ENCODE results near the gene SLC6A12.
"Not testable (repeated sequence)": the region's sequence is repeated elsewhere in the genome, so short reads cannot be mapped to it uniquely, and the experiment has no call there.

The SLC6A12 gene

GRCh38 chr12:217029-217428 is 3.1 kb upstream of the SLC6A12 start:
- DNase-seq (ENCODE audit: low spot score) = not testable (repeated sequence)

- DNase-seq (ENCODE audit: low spot score) = no peak
Measured at GRCh38 chr12:215116-215515, 1.2 kb upstream of the SLC6A12 start.

- DNase-seq (ENCODE audit: low spot score) = no peak
Measured at GRCh38 chr12:213527-213932, 427 bp downstream of the SLC6A12 start.

- DNase-seq (ENCODE audit: low spot score) = no peak
Measured at GRCh38 chr12:212715-213526, 1.0 kb downstream of the SLC6A12 start.

- DNase-seq (ENCODE audit: low spot score) = no peak
Measured at GRCh38 chr12:212415-212714, 1.6 kb downstream of the SLC6A12 start.

- no peak for DNase-seq (ENCODE audit: low spot score)
Measured at GRCh38 chr12:211639-212414, 2.1 kb downstream of the SLC6A12 start.

- no peak for DNase-seq (ENCODE audit: low spot score)
Measured at GRCh38 chr12:211142-211465, 2.9 kb downstream of the SLC6A12 start.

GRCh38 chr12:210277-211141 is 3.4 kb downstream of the SLC6A12 start:
- DNase-seq (ENCODE audit: low spot score) = no peak

- DNase-seq (ENCODE audit: low spot score) = no peak
Measured at GRCh38 chr12:209851-210250, 4.1 kb downstream of the SLC6A12 start.

- DNase-seq (ENCODE audit: low spot score) = no peak
Measured at GRCh38 chr12:209246-209645, 4.7 kb downstream of the SLC6A12 start.

- DNase-seq (ENCODE audit: low spot score) = no peak
Measured at GRCh38 chr12:208813-209212, 5.1 kb downstream of the SLC6A12 start.

GRCh38 chr12:207804-208203 is 6.2 kb downstream of the SLC6A12 start:
- no peak for DNase-seq (ENCODE audit: low spot score)

- DNase-seq (ENCODE audit: low spot score) = no peak
Measured at GRCh38 chr12:206746-207440, 7.1 kb downstream of the SLC6A12 start.

- DNase-seq (ENCODE audit: low spot score) = no peak
Measured at GRCh38 chr12:205026-205425, 8.9 kb downstream of the SLC6A12 start.

- DNase-seq (ENCODE audit: low spot score) = no peak
Measured at GRCh38 chr12:204261-204678, 9.7 kb downstream of the SLC6A12 start.

GRCh38 chr12:203462-204260 is 10.3 kb downstream of the SLC6A12 start:
- no peak for DNase-seq (ENCODE audit: low spot score)

- DNase-seq (ENCODE audit: low spot score) = no peak
Measured at GRCh38 chr12:203074-203461, 10.9 kb downstream of the SLC6A12 start.

GRCh38 chr12:202081-202731 is 11.8 kb downstream of the SLC6A12 start:
- DNase-seq (ENCODE audit: low spot score) = no peak

- no peak for DNase-seq (ENCODE audit: low spot score)
Measured at GRCh38 chr12:201361-201760, 12.6 kb downstream of the SLC6A12 start.

GRCh38 chr12:198705-199104 is 15.3 kb downstream of the SLC6A12 start:
- DNase-seq (ENCODE audit: low spot score) = no peak

Measured in CD4-positive, alpha-beta T cell treated with Interleukin-2 at 100 ng/mL for 4 hours (primary cell).